GM23248 (cell line): ENCODE data around the gene CACNA1E.

Experiments used
- EZH2 ChIP-seq: fragments of 200-600 bp; sonication (generic); IDR thresholded peaks from 2 replicates; pipeline ENCODE4 v1.6.1; 2018; ENCODE audit warnings: antibody characterized with exemption, mild to moderate bottlenecking; ENCODE audit not compliant: insufficient read depth, poor library complexity, severe bottlenecking
- EZH2phosphoT487 ChIP-seq: fragments of 200-600 bp; sonication (generic); IDR thresholded peaks from 2 replicates; pipeline ENCODE4 v1.6.1; 2018; ENCODE audit warnings: antibody characterized with exemption, moderate library complexity, mild to moderate bottlenecking, low read depth; ENCODE audit not compliant: insufficient read depth

GRCh38 chr1:181818943-181819342 lies 335.6 kb downstream of the CACNA1E start:
- TF ChIP-seq EZH2 (no peak), EZH2phosphoT487 (no peak)
